ENCODE results near the gene MLLT1.

The MLLT1 gene

DNA sequence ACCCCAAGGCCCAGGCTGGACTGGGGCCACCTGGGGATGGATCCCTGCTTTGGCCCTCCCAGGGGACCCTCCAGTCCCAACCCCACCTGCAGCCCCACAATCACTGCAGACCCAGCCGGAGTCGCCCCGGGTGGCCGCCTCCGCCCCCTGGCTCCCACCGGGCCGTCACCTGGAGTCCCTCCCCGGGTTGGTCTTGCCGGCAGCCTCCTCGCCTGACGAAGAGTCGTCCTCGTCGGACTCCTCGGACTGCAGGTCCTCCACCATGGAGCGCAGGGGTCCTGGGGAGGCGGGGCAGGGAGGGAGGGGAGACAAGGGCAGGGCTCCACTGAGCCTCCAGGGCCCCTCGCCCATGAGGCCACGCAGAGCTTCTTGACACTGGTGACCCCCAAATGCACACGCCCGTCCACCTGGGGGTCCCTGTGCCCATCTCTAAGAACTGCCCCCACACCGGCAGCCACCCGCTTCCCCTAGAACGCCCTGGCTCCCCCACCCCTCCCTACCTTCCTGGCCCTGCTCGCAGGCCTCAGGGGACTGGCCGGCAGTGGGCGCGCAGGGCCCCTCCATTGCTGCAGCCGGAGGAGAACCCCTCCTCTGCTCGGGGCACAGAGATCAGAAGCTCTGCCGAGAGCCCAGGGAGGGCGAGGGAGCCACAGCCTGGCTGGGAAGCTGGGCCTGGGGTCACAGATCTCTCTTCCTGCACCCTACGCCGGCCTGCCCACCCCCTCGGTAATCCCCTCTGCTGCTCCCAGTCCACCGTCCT is 63.4 kb downstream of the MLLT1 start:
- no peak overlapping the region for H3K4me3 ChIP-seq
- peak overlapping the region in 2 of 21 experiments; percentile 1 to 56 for H3K27ac ChIP-seq

DNA sequence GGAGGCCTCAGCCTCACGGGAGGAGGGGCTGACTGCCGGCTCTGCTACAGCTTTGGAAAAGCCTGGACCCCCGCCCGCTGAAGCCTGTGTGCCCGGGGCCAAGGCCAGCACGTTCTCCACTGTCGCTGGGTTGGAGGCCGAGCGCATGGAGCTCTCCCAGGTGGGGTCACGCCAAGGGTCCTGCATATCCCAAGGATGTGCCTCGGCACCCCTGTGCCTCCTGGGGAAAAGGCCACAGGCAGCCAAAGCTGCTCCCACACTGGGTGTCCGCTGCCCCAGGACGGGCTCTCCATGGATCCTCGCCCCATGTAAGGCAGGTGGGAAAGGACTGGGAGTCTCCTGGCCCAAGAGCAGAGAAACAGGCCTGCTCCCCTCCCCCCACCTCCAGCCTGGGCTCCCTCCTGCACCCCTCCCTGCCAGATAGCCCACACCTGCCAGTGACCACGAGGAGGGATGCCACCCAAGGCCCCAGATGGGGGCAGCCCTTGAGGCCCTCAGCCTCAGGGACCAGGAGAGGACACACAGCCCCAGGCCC is 64.0 kb downstream of the MLLT1 start:
- no peak overlapping the region for H3K4me3 ChIP-seq
- H3K27ac ChIP-seq: no peak overlapping the region

GRCh38 chr19:6214881-6215541 is 64.8 kb downstream of the MLLT1 start:
- no peak overlapping the region for H3K4me3 ChIP-seq
- no peak overlapping the region for H3K27ac ChIP-seq

DNA sequence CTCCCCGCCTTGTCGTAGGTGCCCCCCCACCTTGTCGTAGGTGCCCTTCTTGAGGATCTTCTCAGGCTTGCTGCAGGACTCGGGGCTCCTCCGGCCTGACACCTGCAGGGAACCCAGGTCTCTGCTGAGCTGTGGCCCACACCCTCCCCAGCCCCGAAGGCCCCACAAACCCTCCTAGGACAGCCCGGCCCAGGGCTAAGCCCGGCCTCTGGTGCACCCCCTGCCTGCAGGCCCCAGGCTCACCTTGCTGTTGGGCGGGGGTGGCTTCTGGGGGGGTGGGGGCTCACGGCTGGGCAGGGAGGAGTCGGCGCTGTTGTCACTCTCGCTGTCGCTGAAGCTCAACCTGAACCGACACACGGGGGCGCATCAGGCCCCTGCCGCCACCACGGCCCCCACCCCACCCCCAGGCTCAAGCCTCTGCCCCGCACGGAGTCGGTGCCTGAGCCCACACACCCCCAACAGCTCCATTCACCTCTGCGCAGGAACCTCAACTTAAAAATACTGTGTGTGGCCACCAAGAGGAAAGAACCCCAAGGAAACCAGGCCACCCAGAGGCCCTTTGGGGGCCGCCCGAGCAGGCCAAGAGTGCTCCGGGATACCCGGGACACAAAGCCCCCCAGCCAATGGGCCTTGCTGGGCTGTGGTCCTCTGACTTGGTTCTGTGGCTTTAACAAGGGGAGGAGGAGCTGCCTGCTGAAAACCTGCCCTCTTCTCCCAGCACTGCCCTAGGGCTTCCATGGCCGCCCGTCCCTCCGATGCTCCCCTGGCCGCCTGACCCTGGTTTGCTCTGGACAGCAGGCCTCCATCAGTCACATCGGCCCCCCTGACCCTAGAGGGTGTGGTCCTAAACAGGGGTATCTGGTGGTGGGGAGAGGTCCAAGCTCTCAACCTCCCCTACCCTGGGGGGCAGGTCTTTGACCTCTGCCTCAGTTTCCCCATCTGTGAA is 65.8 kb downstream of the MLLT1 start:
- H3K4me3 ChIP-seq: no peak overlapping the region
- H3K27ac ChIP-seq: no peak overlapping the region

GRCh38 chr19:6213266-6213595 is 66.5 kb downstream of the MLLT1 start:
- Histone ChIP-seq H3K27ac (no peak overlapping the region), H3K4me3 (no peak overlapping the region)

- H3K4me3 ChIP-seq: no peak overlapping the region
- H3K27ac ChIP-seq: no peak overlapping the region
Measured at GRCh38 chr19:6212403-6213265, 67.1 kb downstream of the MLLT1 start.

DNA sequence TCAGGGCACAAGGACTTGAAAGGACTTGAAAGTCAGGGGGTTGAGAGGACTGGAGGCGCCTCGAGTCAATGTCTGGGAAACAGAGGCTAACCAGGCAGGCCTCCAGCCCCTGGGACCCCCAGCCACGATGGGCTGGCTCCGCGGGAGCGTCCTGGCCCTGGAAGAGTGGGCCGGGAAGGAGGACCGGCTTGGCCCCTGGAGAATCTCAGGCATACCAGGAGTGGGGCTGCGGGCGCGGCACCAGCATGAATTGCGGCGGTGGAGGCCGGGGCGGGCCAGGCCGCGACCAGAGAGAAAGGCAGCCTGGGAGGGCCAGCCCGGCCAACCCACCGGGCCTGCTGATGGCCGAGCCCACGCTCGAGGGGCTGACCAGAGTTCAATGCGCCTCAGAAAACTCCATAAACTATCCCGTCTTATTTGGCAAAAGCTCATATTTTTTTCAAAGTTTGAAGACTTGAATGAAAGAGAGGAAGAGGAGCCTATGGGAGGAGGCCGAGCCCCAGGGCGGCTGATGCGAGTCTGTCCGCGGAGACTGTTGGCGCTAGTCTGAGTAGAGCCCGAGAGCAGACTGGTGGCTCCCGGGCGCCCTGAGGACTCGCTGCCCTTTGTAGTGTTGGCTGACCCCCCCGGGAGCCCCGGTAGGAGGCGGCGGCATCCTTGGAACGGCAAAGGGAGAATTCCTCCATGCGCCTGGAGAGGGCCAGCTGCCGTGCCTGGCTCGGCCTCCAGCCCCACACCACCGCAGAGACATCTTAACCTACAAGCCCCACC is 68.0 kb downstream of the MLLT1 start:
- H3K4me3 ChIP-seq: no peak overlapping the region
- H3K27ac ChIP-seq: peak overlapping the region in 1 of 21 experiments; percentile 33

GRCh38 chr19:6210721-6211600 is 68.8 kb downstream of the MLLT1 start:
- Histone ChIP-seq H3K27ac (peak overlapping the region in 6 of 21 experiments; percentile 12 to 57 (median 32)), H3K4me3 (no peak overlapping the region)

DNA sequence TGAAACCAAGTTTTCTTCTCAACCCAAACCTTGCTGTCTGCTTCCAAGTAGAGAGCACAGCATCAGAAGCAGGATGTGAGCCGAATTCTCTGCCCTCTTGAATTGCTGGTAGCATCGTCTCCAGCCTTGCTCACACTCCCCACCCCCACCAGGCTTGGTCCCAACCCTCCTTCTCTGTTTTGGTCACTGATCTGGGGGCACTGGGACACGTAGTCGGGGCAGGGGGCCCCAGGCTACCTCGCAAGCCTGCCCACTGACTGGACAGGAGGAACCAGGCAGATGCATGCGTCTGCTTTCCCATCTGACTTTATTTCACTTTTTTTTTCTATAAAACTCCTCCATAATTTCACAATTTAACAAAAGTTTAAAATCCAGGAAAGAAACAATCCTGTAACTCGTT is 69.7 kb downstream of the MLLT1 start:
- H3K27ac ChIP-seq: no peak overlapping the region
- no peak overlapping the region for H3K4me3 ChIP-seq

GRCh38 chr19:6209680-6210079 is 70.1 kb downstream of the MLLT1 start:
- no peak overlapping the region for H3K27ac ChIP-seq
- H3K4me3 ChIP-seq: no peak overlapping the region

GRCh38 chr19:6209233-6209632 is 70.5 kb downstream of the MLLT1 start:
- Histone ChIP-seq H3K4me3 (no peak overlapping the region), H3K27ac (no peak overlapping the region)

GRCh38 chr19:6204866-6205723 is 74.7 kb downstream of the MLLT1 start:
- Histone ChIP-seq H3K27ac (no peak overlapping the region), H3K4me3 (no peak overlapping the region)

- H3K27ac ChIP-seq: no peak overlapping the region
- H3K4me3 ChIP-seq: no peak overlapping the region
Measured at GRCh38 chr19:6204212-6204611, 75.6 kb downstream of the MLLT1 start.

GRCh38 chr19:6199240-6199994 is 80.4 kb downstream of the MLLT1 start:
- Histone ChIP-seq H3K27ac (peak overlapping the region in 17 of 21 experiments; percentile 22 to 89 (median 63)), H3K4me3 (peak overlapping the region; percentile 43 to 71 (median 61))

- Histone ChIP-seq H3K27ac (peak overlapping the region in 16 of 21 experiments; percentile 28 to 89 (median 61)), H3K4me3 (peak overlapping the region; percentile 43 to 71 (median 61))
Measured at GRCh38 chr19:6198896-6199239, 80.9 kb downstream of the MLLT1 start.

DNA sequence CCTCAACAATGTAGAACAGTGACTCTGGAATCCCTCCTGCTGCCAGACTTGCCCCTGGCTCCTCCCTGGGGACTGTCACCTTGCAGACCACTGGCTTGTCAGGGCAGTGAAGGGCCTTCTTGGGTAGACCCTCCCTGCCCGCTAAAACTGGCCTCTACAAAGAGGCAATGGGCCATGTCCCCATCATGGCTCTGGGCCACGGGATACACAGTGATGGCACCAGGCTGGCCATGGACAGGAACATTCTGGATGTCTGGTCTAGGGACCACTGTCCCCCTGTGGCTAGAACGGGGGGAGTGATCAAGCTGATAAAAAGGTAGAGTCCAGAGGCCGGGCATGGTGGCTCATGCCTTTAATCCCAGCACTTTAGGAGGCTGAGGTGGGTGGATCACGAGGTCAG is 83.4 kb downstream of the MLLT1 start:
- Histone ChIP-seq H3K4me3 (no peak overlapping the region), H3K27ac (no peak overlapping the region)
